Stimulated activated CD4-positive, alpha-beta T cell treated with anti-CD3 and anti-CD28 coated beads, Interleukin-15, amount 100 ng/mL, for 24 hours (primary cell): ENCODE results near the gene PFKP.

ENCODE experiments used
- DNase-seq: peaks from one replicate; pipeline ENCODE4 v3.0.0-alpha.2; 2020

PFKP gene

GRCh38 chr10:3137958-3138726 lies 70.8 kb downstream of the PFKP start:
- no peak for DNase-seq

GRCh38 chr10:3139216-3139910 lies 72.0 kb downstream of the PFKP start:
- no peak for DNase-seq

GRCh38 chr10:3140280-3140679 lies 72.9 kb downstream of the PFKP start:
- no peak for DNase-seq

GRCh38 chr10:3141351-3142005 lies 74.1 kb downstream of the PFKP start:
- no peak for DNase-seq

GRCh38 chr10:3142146-3142875 lies 75.0 kb downstream of the PFKP start:
- DNase-seq: no peak

GRCh38 chr10:3143366-3143765 lies 76.0 kb downstream of the PFKP start:
- DNase-seq: no peak

GRCh38 chr10:3143791-3144434 lies 76.6 kb downstream of the PFKP start:
- no peak for DNase-seq

GRCh38 chr10:3145366-3145765 lies 78.0 kb downstream of the PFKP start:
- no peak for DNase-seq

- no peak for DNase-seq
Observed at GRCh38 chr10:3146289-3146688, 78.9 kb downstream of the PFKP start.

GRCh38 chr10:3147117-3147820 lies 79.9 kb downstream of the PFKP start:
- DNase-seq: no peak

GRCh38 chr10:3148041-3148440 lies 80.7 kb downstream of the PFKP start:
- DNase-seq: no peak

- DNase-seq: no peak
Observed at GRCh38 chr10:3148994-3149393, 81.6 kb downstream of the PFKP start.

GRCh38 chr10:3149918-3150317 lies 82.6 kb downstream of the PFKP start:
- DNase-seq: no peak

GRCh38 chr10:3150366-3150765 lies 83.0 kb downstream of the PFKP start:
- no peak for DNase-seq

GRCh38 chr10:3150961-3151360 lies 83.6 kb downstream of the PFKP start:
- no peak for DNase-seq

- DNase-seq: no peak
Observed at GRCh38 chr10:3151889-3152565, 84.7 kb downstream of the PFKP start.

- DNase-seq: no peak
Observed at GRCh38 chr10:3152566-3152935, 85.2 kb downstream of the PFKP start.

- DNase-seq: no peak
Observed at GRCh38 chr10:3154666-3155065, 87.3 kb downstream of the PFKP start.

- DNase-seq: no peak
Observed at GRCh38 chr10:3159152-3159551, 91.8 kb downstream of the PFKP start.

GRCh38 chr10:3162533-3162932 lies 95.2 kb downstream of the PFKP start:
- no peak for DNase-seq

GRCh38 chr10:3163879-3164278 lies 96.5 kb downstream of the PFKP start:
- no peak for DNase-seq

- DNase-seq: no peak
Observed at GRCh38 chr10:3165196-3165595, 97.8 kb downstream of the PFKP start.
